CD4-positive, alpha-beta T cell treated with Interleukin-15 for 4 hours (primary cell): ENCODE data around the gene DCST2.
A peak's percentile ranks its signal among the peaks of the same experiment; 100 is the strongest.

Experiments
- DNase-seq: peaks from one replicate; pipeline ENCODE4 v3.0.0-alpha.2; 2020; ENCODE audit warnings: low spot score

The DCST2 gene

GRCh38 chr1:155049651-155050559 is 16.3 kb upstream of the DCST2 start:
- DNase-seq, result no peak

DNA sequence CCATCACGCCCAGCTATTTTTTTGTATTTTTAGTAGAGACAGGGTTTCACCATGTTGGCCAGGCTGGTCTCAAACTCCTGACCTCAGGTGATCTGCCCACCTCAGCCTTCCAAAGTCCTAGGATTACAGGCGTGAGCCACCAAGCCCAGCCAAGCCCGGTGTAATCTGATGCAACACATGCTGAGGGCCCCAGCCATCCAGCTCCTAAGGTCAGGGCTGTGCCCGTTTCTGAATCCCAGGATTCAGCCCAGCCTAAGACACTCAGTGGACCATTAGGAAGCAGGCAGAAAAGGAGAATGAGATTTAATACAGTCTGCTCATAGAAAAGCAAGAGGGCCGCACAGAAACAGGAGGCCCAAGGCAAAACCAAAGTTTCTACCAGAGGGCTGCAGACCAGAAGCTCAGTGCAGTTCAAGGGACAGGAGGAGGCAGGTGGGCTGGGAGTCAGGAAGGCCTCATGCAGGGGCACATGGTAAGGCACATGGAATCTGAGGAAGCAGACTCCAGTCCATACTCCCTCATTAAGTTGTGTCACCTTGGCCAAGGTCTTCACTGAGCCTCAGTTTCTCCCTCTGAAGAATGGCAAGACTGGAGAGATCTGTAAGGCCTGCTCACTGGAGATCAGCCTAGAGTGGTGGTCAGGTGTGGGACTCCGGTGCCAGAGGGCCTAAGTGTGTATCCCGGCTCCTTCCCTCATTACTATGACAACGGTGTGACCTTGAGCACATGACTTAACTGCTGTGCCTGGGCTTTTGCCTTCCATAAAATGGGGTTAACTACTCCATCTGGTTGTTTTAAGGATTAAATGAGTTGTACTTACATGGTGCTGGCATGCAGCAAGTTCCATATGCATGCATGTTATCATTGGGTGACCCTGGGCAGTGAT is 15.1 kb upstream of the DCST2 start:
- no peak for DNase-seq

DNA sequence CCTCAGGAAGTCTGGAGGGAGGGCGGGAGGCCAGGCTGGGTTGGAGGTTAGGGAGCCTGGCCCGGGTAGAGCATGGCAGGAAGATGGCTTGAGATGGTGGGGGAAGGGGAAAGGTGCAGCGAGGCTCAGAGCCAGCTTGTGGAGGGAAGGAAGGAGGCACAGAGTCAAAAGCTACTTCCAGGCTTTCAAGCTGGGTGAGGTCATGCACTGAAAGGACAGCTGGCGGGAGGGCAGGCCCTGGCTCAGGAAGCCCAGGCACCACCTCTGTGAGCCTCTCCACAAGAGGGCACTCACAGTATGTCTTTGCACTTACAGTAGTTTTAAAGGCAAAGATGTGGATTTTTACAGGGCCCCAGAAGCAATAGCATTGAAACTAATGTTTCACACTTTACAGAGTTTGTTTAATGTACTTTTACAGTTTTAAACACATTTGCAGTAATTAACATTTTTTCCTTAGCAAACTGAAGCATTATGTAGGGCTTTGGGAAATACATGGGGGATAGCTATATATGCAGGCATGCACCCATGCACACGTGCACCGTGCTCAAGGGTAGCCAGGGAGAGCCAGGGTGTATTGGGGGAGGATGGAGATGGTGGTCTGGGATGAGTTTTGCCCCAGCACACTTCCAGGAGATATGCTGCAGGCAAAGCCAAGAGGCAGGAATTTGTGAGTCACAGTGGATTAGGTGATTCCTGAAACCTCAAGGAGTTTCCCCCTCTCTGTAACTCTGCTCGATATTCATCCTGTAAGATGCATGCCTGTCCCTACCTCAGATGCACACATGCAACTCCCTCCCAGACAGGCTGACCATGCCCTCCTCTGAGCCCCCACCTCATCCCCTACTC is 11.5 kb upstream of the DCST2 start:
- peak; percentile 73 for DNase-seq

DNA sequence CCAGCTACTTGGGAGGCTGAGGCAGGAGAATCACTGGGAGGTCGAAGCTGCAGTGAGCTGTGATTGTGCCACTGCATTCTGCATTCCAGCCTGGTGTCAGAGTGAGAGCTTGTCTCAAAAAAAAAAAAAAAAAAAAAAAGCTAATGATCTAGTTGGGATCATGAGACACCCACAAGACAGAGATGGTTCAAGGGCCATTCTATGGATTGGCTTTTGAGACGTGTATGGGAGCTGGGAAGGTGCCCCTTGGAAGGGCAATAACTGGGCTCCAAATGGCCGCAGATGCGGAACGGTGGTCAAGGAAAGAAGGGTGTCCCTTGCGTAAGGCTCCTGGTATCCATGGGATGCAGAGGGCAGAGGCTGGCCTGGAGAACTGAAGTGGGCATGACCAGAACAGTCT is 10.8 kb upstream of the DCST2 start:
- no peak for DNase-seq

GRCh38 chr1:155043793-155044192 is 10.2 kb upstream of the DCST2 start:
- no peak for DNase-seq

DNA sequence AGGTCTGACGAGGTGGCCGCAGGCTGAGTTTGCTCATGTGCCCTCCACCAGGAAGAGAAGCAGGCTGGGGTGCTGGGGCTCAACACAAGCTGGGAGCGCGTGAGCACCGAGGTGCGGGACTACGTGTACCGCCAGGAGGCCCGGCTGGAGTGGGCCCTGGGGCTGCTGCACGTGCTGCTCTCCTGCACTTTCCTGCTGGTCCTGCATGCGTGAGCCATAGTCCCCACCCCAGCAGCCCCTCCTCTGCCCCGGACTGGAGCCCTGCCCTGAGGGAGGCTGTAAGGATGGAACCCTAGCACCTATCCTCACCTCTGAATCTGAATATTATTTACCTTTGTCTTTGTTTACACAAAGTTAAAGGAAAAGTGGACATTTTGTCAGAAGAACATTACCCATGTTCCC is 9.7 kb upstream of the DCST2 start:
- no peak for DNase-seq

GRCh38 chr1:155042789-155043188 is 9.2 kb upstream of the DCST2 start:
- DNase-seq, result no peak

- no peak for DNase-seq
These were observed 6.9 kb upstream of the DCST2 start for GRCh38 chr1:155040358-155041093.

- DNase-seq, result no peak
These were observed 5.7 kb upstream of the DCST2 start for GRCh38 chr1:155039308-155039669.

DNA sequence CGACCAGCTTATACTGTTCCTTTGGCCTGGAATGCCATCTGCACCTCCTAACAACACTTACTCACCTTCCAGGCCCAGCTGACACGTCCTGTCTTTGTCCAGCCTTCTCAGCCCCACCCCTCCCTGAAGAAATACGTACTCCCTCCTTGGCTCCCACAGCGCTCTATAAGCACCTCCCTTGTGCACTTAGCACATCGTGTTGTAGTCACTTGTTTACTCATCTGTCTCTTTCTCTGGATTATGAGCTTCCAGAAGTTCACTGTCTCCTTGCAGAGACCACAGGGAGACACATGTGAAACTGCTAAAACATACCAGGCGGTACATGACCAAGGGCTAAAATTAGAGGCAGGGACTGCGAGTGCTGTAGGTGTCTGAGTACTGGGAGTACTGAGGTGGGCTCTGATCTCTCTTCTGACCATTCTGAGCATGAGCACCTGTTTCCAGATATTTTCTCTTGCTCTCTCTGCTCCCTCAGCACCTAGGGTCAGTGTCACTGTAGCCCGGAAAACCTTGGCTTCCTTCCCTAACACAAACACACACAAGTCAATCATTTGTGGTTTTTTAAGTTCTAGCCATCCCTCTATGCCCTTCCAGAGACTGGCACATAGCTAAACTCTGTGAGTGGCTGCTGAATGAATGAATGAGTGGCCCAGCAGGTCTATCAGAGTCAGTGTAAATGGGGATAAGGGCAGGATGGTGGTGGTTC is 5.2 kb upstream of the DCST2 start:
- DNase-seq, result no peak

DNA sequence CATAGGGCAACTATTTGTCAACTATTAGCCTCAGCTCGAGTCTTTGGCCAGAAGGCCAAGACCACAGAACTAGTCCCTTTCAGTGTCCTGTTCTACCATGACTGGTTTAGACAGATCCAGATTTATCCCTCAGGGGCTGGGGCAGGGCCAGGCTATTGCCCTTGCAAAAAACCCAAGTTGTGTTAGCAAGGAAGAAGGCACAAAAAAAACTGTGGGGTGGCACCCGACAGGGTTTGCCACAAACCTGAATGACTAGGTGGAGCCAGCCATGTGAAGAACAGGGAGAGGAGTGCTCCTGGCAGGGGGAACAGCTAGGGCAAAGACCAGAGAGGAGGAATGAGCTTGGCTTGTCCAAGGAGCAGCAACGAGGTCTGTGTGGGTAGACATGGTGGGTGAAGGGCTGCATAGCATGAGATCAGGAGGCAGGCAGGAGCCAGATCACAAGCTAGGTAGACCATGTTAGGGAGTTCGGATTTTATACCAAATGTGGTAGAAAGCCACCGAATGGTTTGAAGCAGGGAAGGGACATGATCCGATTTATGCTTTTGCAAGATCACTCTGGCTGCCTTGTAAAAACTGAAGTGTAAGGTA is 4.4 kb upstream of the DCST2 start:
- DNase-seq, result no peak

GRCh38 chr1:155037043-155037442 is 3.5 kb upstream of the DCST2 start:
- DNase-seq, result no peak

DNA sequence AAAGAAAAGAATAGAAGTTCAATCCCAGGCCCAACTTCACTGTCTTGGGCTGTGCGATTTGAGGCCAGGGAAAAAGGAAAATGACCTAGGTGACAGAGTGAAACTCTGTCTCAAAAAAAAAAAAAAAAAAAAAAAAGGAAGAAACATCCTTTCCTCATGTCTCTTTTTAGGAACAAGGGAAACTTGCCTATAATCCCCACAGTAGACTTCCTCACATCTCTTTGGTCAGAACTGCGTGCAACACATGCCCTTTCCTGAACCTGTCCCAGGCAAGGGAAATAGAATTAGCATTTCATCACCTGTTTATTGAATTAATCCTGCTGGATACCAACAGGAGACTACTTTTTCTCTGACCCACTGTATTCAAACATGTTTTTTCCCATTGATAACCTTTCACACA is 2.4 kb upstream of the DCST2 start:
- DNase-seq, result no peak

- no peak for DNase-seq
These were observed 982 bp upstream of the DCST2 start for GRCh38 chr1:155034318-155035208.

DNA sequence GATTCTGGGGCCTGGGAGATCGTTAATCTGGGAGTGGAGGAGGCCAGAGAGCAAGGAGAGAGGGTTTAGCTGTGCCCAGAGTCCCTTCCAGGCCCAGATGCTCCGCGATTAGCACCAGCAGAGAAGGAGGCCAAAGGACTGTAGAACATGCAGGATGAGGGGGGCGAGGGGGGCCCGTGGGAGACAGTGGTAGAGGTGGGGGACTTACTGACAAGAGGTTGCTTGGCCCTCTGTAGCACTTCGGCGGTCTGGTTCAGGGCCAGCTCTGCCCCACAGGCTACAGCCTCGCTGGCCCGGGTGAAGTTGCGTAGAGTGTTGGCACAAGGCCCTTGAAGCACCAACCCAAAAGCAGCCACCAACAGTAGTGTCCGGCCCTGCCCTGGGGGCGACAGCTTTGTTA is 695 bp downstream of the DCST2 start:
- no peak for DNase-seq

GRCh38 chr1:155030899-155031298 is 2.7 kb downstream of the DCST2 start:
- DNase-seq, result no peak

DNA sequence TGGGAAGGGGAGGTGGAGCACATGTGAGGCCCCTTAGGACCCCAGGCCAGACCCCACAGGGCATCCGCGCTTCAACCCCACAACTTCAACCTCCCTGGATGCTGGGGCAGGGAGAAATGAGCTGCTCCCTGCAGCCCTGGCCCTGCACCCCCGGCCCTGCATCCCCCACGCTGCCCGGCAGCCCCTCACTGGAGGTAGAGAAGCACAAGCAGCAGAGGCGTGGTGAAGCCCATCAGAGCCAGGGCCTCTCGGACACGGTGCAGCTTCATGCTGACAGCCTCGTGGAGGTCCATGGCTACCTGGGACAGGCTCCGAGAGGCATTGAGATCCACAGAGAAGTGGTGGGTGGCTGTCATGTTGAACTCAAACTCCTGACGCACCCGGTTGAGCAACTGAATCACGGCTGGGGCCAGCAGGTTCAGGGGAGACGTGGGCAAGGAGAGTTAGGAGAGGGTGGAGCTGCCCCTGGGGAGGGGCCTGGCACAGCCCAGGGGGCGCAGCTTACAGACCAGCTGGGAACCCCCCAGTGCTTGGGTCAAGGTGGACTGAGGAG is 3.3 kb downstream of the DCST2 start:
- DNase-seq, result no peak

- no peak for DNase-seq
These were observed 3.9 kb downstream of the DCST2 start for GRCh38 chr1:155029513-155030242.
